NCI-H446 (cell line): ENCODE data around the gene GLIS1.

Experiments
- DNase-seq, 2 experiments: peaks; one replicate each; lab custom pipeline; 2025; lab: John Stamatoyannopoulos, UW

GLIS1 gene

GRCh38 chr1:53638360-53639035, 100.5 kb downstream of the GLIS1 start:
- no peak for DNase-seq

GRCh38 chr1:53637511-53638359, 101.2 kb downstream of the GLIS1 start:
- no peak for DNase-seq

DNA sequence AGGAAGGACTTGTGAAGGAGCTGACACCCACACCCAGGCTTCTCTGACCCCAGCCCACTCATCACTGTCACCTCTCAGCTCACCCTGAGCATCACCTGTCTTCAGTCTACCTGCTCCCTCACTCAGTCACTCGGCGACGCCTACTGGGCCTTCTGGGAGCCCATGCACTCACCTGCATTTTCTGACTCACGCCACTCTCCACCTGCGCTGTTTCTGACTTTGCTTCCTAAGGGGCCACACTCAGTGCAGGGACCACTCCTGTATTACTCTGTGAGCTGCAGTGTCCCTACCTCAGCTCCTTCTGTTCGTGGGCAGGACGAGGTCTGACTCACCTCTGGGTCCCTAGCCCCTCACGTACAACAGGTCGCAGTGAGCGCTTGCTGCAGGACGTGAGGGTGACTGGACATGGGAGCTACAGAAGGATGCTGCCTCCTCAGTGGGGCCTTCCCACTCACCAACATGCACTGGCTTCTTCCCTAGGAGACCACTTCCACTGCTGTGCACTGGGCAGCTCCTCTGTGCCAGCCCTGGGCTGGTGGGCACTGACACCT, 102.3 kb downstream of the GLIS1 start:
- DNase-seq: no peak

GRCh38 chr1:53634571-53634979, 104.4 kb downstream of the GLIS1 start:
- DNase-seq: no peak

- DNase-seq: no peak
Observed at GRCh38 chr1:53633073-53633704, 105.8 kb downstream of the GLIS1 start.

DNA sequence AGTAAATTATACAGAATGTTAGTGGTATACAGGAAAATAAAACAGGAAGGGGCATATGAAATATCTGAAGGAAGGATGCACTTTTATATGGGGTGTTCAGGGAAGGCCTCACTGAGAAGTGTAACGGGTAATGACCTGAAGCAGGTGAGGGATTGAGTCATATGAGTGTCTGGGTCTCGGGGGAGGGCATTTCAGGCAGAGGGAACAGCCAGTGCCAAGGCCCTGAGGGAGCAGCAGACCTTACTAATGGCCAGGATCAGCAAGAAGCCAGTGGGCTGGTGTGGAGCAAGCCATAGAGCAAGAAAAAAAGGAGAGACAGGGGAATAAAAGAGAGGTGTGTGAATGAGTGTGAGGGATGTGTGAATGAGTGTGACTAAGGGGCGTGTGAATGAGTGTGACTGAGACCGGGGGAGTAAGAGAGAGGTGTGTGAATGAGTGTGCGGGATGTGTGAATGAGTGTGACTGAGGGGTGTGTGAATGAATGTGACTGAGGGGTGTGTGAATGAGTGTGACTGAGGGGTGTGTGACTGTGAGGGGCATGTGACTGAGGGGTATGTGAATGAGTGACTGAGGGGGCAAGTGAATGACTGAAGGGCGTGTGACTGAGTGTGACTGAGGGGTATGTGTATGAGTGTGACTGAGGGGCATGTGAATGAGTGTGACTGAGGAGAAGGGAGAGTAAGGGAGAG, 107.2 kb downstream of the GLIS1 start:
- no peak for DNase-seq

GRCh38 chr1:53629101-53629691, 109.8 kb downstream of the GLIS1 start:
- DNase-seq: peak in 1 of 2 experiments; percentile 25

- DNase-seq: no peak
Observed at GRCh38 chr1:53628286-53628955, 110.5 kb downstream of the GLIS1 start.

- DNase-seq: no peak
Observed at GRCh38 chr1:53627666-53628065, 111.3 kb downstream of the GLIS1 start.

DNA sequence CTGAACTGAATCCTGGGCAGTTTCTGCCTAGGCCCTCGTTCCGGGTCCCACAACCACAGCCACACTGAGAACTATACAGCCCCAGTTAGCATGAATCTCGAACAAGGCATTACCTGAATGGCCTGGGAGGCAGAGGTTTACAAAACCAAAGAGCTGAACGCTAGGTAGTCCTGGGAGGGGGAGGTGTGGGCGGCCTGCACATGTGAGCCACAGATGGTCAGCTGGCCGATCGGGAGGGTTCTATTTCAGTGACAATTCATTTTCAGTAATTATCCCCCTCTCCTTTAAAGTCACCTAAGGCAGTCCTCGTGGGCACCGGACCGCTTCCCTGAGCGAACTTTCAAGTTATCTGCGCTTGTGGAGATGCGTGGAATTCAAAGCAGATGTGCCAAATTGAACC, 111.9 kb downstream of the GLIS1 start:
- DNase-seq: no peak

- no peak for DNase-seq
Observed at GRCh38 chr1:53626616-53627015, 112.3 kb downstream of the GLIS1 start.

- peak; percentile 82 to 86 for DNase-seq
Observed at GRCh38 chr1:53625766-53626520, 113.0 kb downstream of the GLIS1 start.

- DNase-seq: no peak
Observed at GRCh38 chr1:53625049-53625448, 113.9 kb downstream of the GLIS1 start.

GRCh38 chr1:53622531-53622930, 116.4 kb downstream of the GLIS1 start:
- DNase-seq: no peak

- DNase-seq: peak; percentile 90 to 97
Observed at GRCh38 chr1:53621144-53621543, 117.8 kb downstream of the GLIS1 start.

- peak; percentile 92 to 93 for DNase-seq
Observed at GRCh38 chr1:53620061-53620855, 118.7 kb downstream of the GLIS1 start.

DNA sequence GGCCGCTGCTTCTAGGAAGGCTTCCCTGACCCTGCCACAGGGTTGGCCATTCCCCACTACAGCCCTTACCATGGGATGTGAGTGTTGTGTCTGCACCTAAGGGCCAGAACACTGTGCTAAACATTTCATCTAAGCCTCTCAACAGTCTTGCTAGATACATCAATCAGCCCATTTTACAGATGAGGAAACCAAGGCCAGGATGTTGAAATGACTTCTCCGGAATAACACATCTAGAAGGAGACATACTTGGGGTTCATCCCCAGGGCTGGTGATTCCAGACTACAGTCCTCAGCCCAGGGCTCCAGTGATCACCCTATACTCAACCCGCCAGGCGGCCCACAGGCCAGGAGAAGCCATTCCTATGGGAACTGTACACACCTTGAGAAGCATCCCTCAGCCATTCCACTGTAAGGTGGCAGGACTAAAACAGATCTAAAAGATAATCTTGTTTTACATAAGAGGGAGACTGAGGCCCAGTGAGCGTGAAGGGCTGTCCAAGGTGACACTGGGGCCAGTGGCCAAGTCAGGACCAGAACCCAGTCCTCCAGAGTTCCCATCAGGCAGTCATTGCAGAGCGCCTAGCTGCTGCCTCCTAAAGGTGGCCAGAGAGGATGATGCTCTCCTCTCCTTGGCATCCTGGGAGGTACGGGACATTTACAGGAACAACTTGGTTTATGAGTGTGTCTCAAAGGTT, 119.5 kb downstream of the GLIS1 start:
- DNase-seq: no peak

DNA sequence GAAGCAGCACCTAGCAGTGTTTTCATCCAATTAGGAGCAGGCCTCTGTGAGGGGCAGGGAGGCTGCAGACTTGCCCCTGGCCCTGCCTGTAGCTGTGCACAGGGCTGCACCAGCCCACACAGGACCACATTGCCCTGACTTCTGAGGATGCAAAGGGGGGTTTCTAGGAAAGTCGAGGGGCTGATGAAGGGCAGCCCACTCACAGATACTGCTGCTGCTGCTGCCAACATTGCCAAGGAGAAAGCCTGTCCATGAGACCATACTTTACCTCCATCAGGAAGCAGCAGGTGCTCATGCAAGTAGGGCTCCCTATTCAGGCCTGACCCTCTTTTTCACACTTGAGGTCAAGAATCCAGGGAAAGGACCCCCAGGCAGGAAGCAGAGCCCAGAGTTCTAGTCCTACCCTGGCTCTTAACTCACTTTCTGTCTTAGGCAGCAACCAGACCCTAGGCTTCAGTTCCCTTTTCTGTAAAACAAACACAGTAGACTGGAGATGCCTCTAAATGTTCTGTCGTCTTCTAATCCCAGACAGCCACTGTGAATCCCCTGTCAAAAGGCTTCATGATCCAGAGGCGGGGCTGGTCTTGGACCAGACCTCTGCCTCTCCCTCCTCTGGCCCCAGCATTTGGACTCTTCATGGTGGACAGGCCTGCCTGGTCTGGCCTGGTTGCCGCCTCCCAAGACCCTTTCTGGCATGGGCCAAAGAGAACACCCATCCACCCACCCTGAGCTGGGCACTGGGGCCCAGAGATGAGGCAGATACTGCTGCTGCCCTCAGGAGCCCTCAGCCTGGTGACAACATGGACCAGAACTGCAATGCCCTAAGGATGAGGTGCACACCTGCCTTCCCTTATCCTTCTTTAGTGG, 120.2 kb downstream of the GLIS1 start:
- no peak for DNase-seq
